NB4 (cell line): ENCODE data around the gene OSBP.

Source experiments
- DNase-seq: peaks from one replicate; pipeline ENCODE4 v3.0.0; 2010; ENCODE audit warnings: low read depth
- H3K4me3 ChIP-seq: one replicate; pipeline ENCODE4 v1.5.1; 2011; ENCODE audit warnings: mild to moderate bottlenecking, low read depth, low read length, moderate library complexity
- CTCF ChIP-seq: IDR thresholded peaks from one replicate; pipeline ENCODE4 v1.5.1; 2012; ENCODE audit warnings: low read depth, low read length
- MAX ChIP-seq: IDR thresholded peaks from 2 replicates; pipeline ENCODE4 v1.6.1; 2011; ENCODE audit warnings: low read depth, low read length
- MYC ChIP-seq: IDR thresholded peaks from 2 replicates; pipeline ENCODE4 v1.6.1; 2011; ENCODE audit warnings: low read depth, low read length
- POLR2A ChIP-seq: IDR thresholded peaks from 2 replicates; pipeline ENCODE4 v1.6.1; 2011; ENCODE audit warnings: mild to moderate bottlenecking; ENCODE audit not compliant: insufficient read length; ENCODE audit errors: extremely low read depth

Gene OSBP

GRCh38 chr11:59575505-59575904 is 40.1 kb downstream of the OSBP start:
- TF ChIP-seq MAX (no peak), POLR2A (no peak), MYC (no peak), CTCF (no peak)
- H3K4me3 ChIP-seq, result no peak overlapping the region
- no peak for DNase-seq

- no peak overlapping the region for H3K4me3 ChIP-seq
- TF ChIP-seq MYC (no peak), POLR2A (no peak), CTCF (no peak), MAX (no peak)
- no peak for DNase-seq
These were observed 40.6 kb downstream of the OSBP start for GRCh38 chr11:59574932-59575502.

- no peak for DNase-seq
- no peak overlapping the region for H3K4me3 ChIP-seq
- TF ChIP-seq MAX, result no peak
These were observed 41.1 kb downstream of the OSBP start for GRCh38 chr11:59574467-59574866.

GRCh38 chr11:59573216-59573615 is 42.4 kb downstream of the OSBP start:
- DNase-seq, result no peak
- no peak overlapping the region for H3K4me3 ChIP-seq
- TF ChIP-seq CTCF (no peak), MAX (no peak), POLR2A (no peak), MYC (no peak)

- DNase-seq, result no peak
- H3K4me3 ChIP-seq, result no peak overlapping the region
- TF ChIP-seq POLR2A, result no peak
- TF ChIP-seq MYC, result no peak
- TF ChIP-seq CTCF, result no peak
- TF ChIP-seq MAX, result no peak
These were observed 43.5 kb downstream of the OSBP start for GRCh38 chr11:59572091-59572490.

- no peak overlapping the region for H3K4me3 ChIP-seq
- TF ChIP-seq POLR2A (no peak), MYC (no peak), MAX (no peak), CTCF (no peak)
- no peak for DNase-seq
These were observed 53.3 kb downstream of the OSBP start for GRCh38 chr11:59562292-59562691.
